SKM-1 treated with dmso at 0.1 percent for 144 hours (cell line): ENCODE measurements around the gene UBALD1.
"Not testable (repeated sequence)": the region's sequence is repeated elsewhere in the genome, so short reads cannot be mapped to it uniquely, and the experiment has no call there.

ENCODE experiments used
- DNase-seq: peaks from one replicate; lab custom pipeline; 2025; ENCODE audit not compliant: unreplicated experiment; lab: John Stamatoyannopoulos, UW

UBALD1 gene

GRCh38 chr16:4599037-4599436 is 15.7 kb downstream of the UBALD1 start:
- DNase-seq: no peak

GRCh38 chr16:4597174-4597573 is 17.5 kb downstream of the UBALD1 start:
- no peak for DNase-seq

GRCh38 chr16:4594433-4595410 is 20.0 kb downstream of the UBALD1 start:
- no peak for DNase-seq

- no peak for DNase-seq
Measured at GRCh38 chr16:4593086-4593485, 21.6 kb downstream of the UBALD1 start.

- DNase-seq: no peak
Measured at GRCh38 chr16:4591706-4592470, 22.8 kb downstream of the UBALD1 start.

GRCh38 chr16:4591191-4591590 is 23.5 kb downstream of the UBALD1 start:
- no peak for DNase-seq

- DNase-seq: no peak
Measured at GRCh38 chr16:4588961-4589360, 25.7 kb downstream of the UBALD1 start.

GRCh38 chr16:4588386-4588785 is 26.3 kb downstream of the UBALD1 start:
- DNase-seq: no peak

GRCh38 chr16:4586291-4586690 is 28.4 kb downstream of the UBALD1 start:
- no peak for DNase-seq

GRCh38 chr16:4583906-4584305 is 30.8 kb downstream of the UBALD1 start:
- DNase-seq: no peak

GRCh38 chr16:4580250-4580649 is 34.4 kb downstream of the UBALD1 start:
- no peak for DNase-seq

GRCh38 chr16:4578961-4579530 is 35.6 kb downstream of the UBALD1 start:
- DNase-seq: no peak

GRCh38 chr16:4576008-4576407 is 38.7 kb downstream of the UBALD1 start:
- DNase-seq: no peak

- no peak for DNase-seq
Measured at GRCh38 chr16:4574919-4575705, 39.6 kb downstream of the UBALD1 start.

GRCh38 chr16:4573926-4574325 is 40.8 kb downstream of the UBALD1 start:
- DNase-seq: not testable (repeated sequence)

GRCh38 chr16:4572715-4573114 is 42.0 kb downstream of the UBALD1 start:
- DNase-seq: no peak

GRCh38 chr16:4570688-4571321 is 43.9 kb downstream of the UBALD1 start:
- no peak for DNase-seq

- no peak for DNase-seq
Measured at GRCh38 chr16:4570086-4570485, 44.6 kb downstream of the UBALD1 start.

- no peak for DNase-seq
Measured at GRCh38 chr16:4566144-4566543, 48.5 kb downstream of the UBALD1 start.

- no peak for DNase-seq
Measured at GRCh38 chr16:4564661-4565267, 49.9 kb downstream of the UBALD1 start.
